GM19395 (cell line): ENCODE results near the gene DBP.
"Not testable (repeated sequence)": the region's sequence is repeated elsewhere in the genome, so short reads cannot be mapped to it uniquely, and the experiment has no call there.

Source experiments
- ATAC-seq: cut with Tn5 transposase; IDR thresholded peaks from one replicate; pipeline ENCODE4 v1.9.1; 2021; ENCODE audit warnings: mild to moderate bottlenecking, moderate library complexity; ENCODE audit not compliant: unreplicated experiment

Gene DBP

GRCh38 chr19:48636859-48637448, at the start of gene DBP:
Gene DBP, minus strand, starts transcription at chr19:48637379. Its CDS starts 385 bp downstream, at chr19:48636994.
- ATAC-seq: peak; percentile 2

GRCh38 chr19:48686637-48687036, 49.5 kb upstream of the DBP start:
- not testable (repeated sequence) for ATAC-seq

- ATAC-seq: no peak
These were observed 48.9 kb upstream of the DBP start for GRCh38 chr19:48686088-48686487.

GRCh38 chr19:48685583-48685982, 48.4 kb upstream of the DBP start:
- no peak for ATAC-seq

- no peak for ATAC-seq
These were observed 46.2 kb upstream of the DBP start for GRCh38 chr19:48683349-48683748.

- ATAC-seq: no peak
These were observed 43.9 kb upstream of the DBP start for GRCh38 chr19:48681127-48681470.

- ATAC-seq: no peak
These were observed 43.4 kb upstream of the DBP start for GRCh38 chr19:48680436-48681126.

- not testable (repeated sequence) for ATAC-seq
These were observed 42.8 kb upstream of the DBP start for GRCh38 chr19:48680006-48680405.

GRCh38 chr19:48678201-48678600, 41.0 kb upstream of the DBP start:
- no peak for ATAC-seq

- ATAC-seq: no peak
These were observed 39.7 kb upstream of the DBP start for GRCh38 chr19:48676887-48677286.

GRCh38 chr19:48676487-48676886, 39.3 kb upstream of the DBP start:
- no peak for ATAC-seq

GRCh38 chr19:48674921-48675824, 38.0 kb upstream of the DBP start:
- no peak for ATAC-seq

- no peak for ATAC-seq
These were observed 37.1 kb upstream of the DBP start for GRCh38 chr19:48674216-48674809.

- no peak for ATAC-seq
These were observed 36.4 kb upstream of the DBP start for GRCh38 chr19:48673436-48674100.

GRCh38 chr19:48672994-48673393, 35.8 kb upstream of the DBP start, which contains the start of gene NTN5:
Gene NTN5, minus strand, starts transcription at chr19:48673017. Its CDS starts 2,031 bp downstream, at chr19:48670986.
- ATAC-seq: no peak

GRCh38 chr19:48671446-48671995, 34.3 kb upstream of the DBP start:
- no peak for ATAC-seq

- no peak for ATAC-seq
These were observed 33.7 kb upstream of the DBP start for GRCh38 chr19:48670699-48671445.

GRCh38 chr19:48669903-48670668, 32.9 kb upstream of the DBP start:
- no peak for ATAC-seq

GRCh38 chr19:48668761-48669160, 31.6 kb upstream of the DBP start:
- no peak for ATAC-seq
